Duodenal mucosa (tissue), 2 donors: ENCODE results near the gene PDE8A.
"Not testable (repeated sequence)": the region's sequence is repeated elsewhere in the genome, so short reads cannot be mapped to it uniquely, and the experiment has no call there.

Experiments
- H3K27ac ChIP-seq: one replicate; pipeline ENCODE4 v1.7.0; 2013; ENCODE audit warnings: low read depth, low read length
- H3K27me3 ChIP-seq, 2 donors: one replicate each; pipeline ENCODE4 v1.7.0; 2013; ENCODE audit warnings: low read length in 2 of 2, control low read depth in 1 of 2; ENCODE audit not compliant: insufficient read depth in 2 of 2, control insufficient read depth in 1 of 2
- H3K36me3 ChIP-seq, 2 donors: one replicate each; pipeline ENCODE4 v1.7.0; 2013; ENCODE audit warnings: low read length in 2 of 2, control low read depth in 1 of 2; ENCODE audit not compliant: insufficient read depth in 2 of 2, control insufficient read depth in 1 of 2
- H3K4me1 ChIP-seq, 2 donors: one replicate each; pipeline ENCODE4 v1.7.0; 2013; ENCODE audit warnings: low read length in 2 of 2, control low read depth in 1 of 2; ENCODE audit not compliant: insufficient read depth in 2 of 2, control insufficient read depth in 1 of 2
- H3K4me3 ChIP-seq, 2 donors: one replicate each; pipeline ENCODE4 v1.7.0; 2013; ENCODE audit warnings: low read length in 2 of 2, low read depth in 1 of 2
- H3K9ac ChIP-seq, 2 donors: one replicate each; pipeline ENCODE4 v1.7.0; 2013; ENCODE audit warnings: low read length in 2 of 2, low read depth in 1 of 2
- H3K9me3 ChIP-seq, 2 donors: one replicate each; pipeline ENCODE4 v1.7.0; 2013; ENCODE audit warnings: low read length in 2 of 2, control low read depth in 1 of 2; ENCODE audit not compliant: control insufficient read depth in 1 of 2

Gene PDE8A

DNA sequence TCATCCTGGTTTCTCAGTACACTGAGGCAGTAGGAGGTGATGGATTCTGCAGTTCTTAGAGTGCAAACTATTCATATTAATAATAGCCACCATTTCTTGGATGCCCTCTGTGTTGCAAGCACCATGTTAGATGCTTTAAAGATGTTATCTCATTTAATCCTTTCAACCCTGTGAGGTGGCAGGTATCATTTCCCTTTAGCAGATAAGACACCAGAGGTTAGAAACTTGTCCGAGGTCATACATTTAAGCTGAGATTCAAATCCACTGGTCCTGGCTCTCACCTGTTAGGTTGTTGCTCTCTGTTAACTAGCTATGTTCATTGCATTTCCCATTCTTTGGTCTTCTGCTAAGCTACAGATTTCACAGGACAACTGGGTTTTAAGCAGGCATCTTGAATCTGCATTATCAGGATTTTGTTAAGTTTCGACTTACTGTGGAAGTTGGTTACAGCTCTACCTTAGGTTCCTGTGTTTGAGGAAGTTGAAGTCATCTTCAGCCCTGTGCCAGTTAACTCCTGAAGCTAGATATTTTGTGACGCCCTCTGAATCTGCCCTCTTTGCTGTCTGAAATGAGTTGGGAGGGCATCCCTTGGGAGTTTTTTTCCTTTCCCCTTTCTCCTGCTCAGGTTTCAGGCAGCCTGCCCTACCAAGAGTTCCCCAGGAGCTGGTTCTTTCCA is 6.4 kb downstream of the PDE8A start:
- Histone ChIP-seq H3K4me3 (no peak overlapping the region), H3K27ac (no peak overlapping the region), H3K27me3 (no peaks in the 10 kb centered on the region), H3K36me3 (no peaks in the 10 kb centered on the region), H3K9me3 (no peaks in the 10 kb centered on the region), H3K4me1 (peaks cover 38 to 64% of the 10 kb centered on the region in 2 donors), H3K9ac (no peak overlapping the region)

- no peak overlapping the region for H3K27ac ChIP-seq
Observed at GRCh38 chr15:84988909-84989644, 7.4 kb downstream of the PDE8A start.

GRCh38 chr15:84990507-84990906 is 8.9 kb downstream of the PDE8A start:
- no peak overlapping the region for H3K9ac ChIP-seq
- H3K27ac ChIP-seq = no peak overlapping the region
- H3K9me3 ChIP-seq = no peaks in the 10 kb centered on the region
- H3K4me3 ChIP-seq = no peak overlapping the region
- H3K27me3 ChIP-seq = no peaks in the 10 kb centered on the region
- H3K4me1 ChIP-seq = peaks cover 21 to 55% of the 10 kb centered on the region in 2 donors
- H3K36me3 ChIP-seq = no peaks in the 10 kb centered on the region

More at GRCh38 chr15:84988909-84989644, 7.4 kb downstream of the PDE8A start:
- Histone ChIP-seq H3K4me3 (no peak overlapping the region), H3K4me1 (peaks cover 31 to 59% of the 10 kb centered on the region in 2 donors), H3K9ac (no peak overlapping the region), H3K27me3 (no peaks in the 10 kb centered on the region), H3K36me3 (no peaks in the 10 kb centered on the region), H3K9me3 (no peaks in the 10 kb centered on the region)

DNA sequence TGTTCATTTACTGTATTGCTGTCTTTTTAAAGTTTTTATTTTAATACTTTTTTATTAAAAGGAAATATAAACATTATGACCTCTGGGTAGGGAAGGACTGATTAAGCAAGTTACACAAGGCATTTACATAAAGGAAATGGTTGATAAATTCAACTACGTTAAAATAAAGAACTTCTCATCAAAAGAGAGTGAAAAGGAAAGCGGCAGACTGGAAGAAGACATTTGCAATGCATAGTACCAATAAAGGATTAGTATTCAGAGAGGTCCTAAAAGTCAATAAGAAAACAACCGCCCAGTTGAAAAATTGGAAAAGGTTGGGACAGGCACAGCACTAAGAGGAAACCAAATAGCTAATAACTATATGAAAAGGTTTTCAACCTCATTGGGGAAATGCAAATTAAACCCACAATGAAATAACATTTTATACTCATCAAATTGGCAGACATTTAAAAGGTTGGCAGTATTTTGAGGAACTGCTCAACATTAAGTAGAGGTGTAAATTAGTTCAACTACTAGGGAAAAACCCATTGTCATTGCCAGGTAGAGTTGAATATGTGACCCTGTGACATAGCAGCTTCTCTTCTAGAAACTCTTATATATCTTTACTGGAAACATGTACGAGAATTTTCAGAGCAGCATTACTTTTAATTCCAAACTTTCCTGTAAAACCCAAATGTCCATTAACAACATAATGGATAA is 9.5 kb downstream of the PDE8A start:
- no peaks in the 10 kb centered on the region for H3K36me3 ChIP-seq
- no peak overlapping the region for H3K4me3 ChIP-seq
- no peak overlapping the region for H3K9ac ChIP-seq
- H3K9me3 ChIP-seq = no peaks in the 10 kb centered on the region
- no peaks in the 10 kb centered on the region for H3K27me3 ChIP-seq
- H3K27ac ChIP-seq = no peak overlapping the region
- peaks cover 14 to 49% of the 10 kb centered on the region in 2 donors for H3K4me1 ChIP-seq

- Histone ChIP-seq H3K27me3 (no peaks in the 10 kb centered on the region), H3K4me1 (peaks cover 12 to 47% of the 10 kb centered on the region in 2 donors), H3K4me3 (peak overlapping the region in 1 of 2 donors; percentile 16), H3K27ac (no peak overlapping the region), H3K9ac (no peak overlapping the region), H3K9me3 (no peaks in the 10 kb centered on the region), H3K36me3 (no peaks in the 10 kb centered on the region)
Observed at GRCh38 chr15:84992157-84992944, 10.7 kb downstream of the PDE8A start.

DNA sequence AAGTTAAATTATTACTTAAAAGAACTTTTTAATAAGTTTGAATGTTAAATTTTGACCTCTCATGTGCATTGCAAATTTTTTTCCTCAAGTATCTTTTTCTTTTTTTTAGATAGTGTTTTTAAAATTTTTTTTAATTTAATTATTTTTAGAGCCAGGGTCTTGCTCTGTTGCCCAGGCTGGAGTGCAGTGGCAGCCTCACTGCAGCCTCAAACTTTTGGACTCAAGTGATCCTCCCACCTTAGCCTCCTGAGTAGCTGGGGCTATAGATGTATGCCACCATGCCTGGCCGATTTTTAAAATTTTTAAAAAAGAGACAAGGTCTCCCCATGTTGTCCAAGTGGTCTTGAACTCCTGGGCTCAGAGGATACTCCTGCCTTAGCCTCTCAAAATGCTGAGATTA is 14.4 kb downstream of the PDE8A start:
- Histone ChIP-seq H3K4me3 (no peak overlapping the region), H3K27me3 (no peaks in the 10 kb centered on the region), H3K27ac (no peak overlapping the region), H3K9ac (no peak overlapping the region), H3K36me3 (no peaks in the 10 kb centered on the region), H3K4me1 (peaks cover 29 to 43% of the 10 kb centered on the region in 2 donors), H3K9me3 (no peaks in the 10 kb centered on the region)

GRCh38 chr15:84996714-84997113 is 15.1 kb downstream of the PDE8A start:
- H3K27ac ChIP-seq, H3K9ac ChIP-seq, H3K27me3 ChIP-seq, H3K36me3 ChIP-seq, H3K4me3 ChIP-seq, H3K9me3 ChIP-seq: not testable (repeated sequence)
- peaks cover 33 to 46% of the 10 kb centered on the region in 2 donors for H3K4me1 ChIP-seq

GRCh38 chr15:84997214-84997613 is 15.6 kb downstream of the PDE8A start:
- H3K4me1 ChIP-seq = peaks cover 31 to 42% of the 10 kb centered on the region in 2 donors
- not testable (repeated sequence) for H3K36me3 ChIP-seq, H3K9ac ChIP-seq, H3K27me3 ChIP-seq, H3K4me3 ChIP-seq, H3K27ac ChIP-seq, H3K9me3 ChIP-seq

DNA sequence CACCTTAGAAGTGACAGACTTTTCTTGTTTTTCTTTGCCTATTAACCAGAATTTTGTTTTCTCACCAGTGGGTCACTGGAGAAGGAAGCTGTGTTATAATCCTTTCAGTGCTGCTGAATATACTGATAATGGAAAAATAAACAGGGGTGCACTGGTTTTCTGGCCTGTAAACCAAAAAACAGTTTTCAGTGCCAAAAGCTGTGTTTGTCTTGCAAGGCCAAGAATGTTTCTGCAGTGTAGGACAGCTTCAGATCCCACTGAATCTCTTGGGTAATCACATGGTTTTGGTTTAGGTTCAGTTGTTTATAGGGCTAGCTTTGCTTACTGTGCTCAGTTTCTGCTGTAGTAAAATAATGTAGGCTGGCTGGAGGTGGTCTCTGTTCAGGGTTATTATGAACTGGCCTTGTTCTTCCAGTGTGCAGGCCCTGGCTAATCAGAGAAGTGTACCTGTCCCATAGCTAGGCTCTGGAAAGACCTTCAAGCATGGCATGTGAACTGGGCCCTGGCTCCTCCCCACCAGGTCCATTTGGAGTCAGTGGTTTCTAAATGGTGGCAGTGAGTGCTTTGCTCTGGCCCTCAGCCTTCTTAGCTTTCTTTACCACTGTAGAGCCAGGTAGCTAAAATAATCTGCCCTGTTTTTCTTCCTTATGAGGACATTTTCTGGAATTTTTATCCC is 18.7 kb downstream of the PDE8A start:
- no peak overlapping the region for H3K4me3 ChIP-seq
- no peak overlapping the region for H3K27ac ChIP-seq
- H3K9me3 ChIP-seq = no peaks in the 10 kb centered on the region
- H3K9ac ChIP-seq = no peak overlapping the region
- no peaks in the 10 kb centered on the region for H3K27me3 ChIP-seq
- H3K36me3 ChIP-seq = no peaks in the 10 kb centered on the region
- H3K4me1 ChIP-seq = peaks cover 30 to 38% of the 10 kb centered on the region in 2 donors
